Right cardiac atrium (tissue), 5 donors: Measurements from ENCODE around the gene WTAP. TPM values are rescaled to one million over a fixed set of nuclear protein-coding genes. Genes with fewer than 3 reads are reported as not detected.

Experiments used
- ATAC-seq, 2 donors: fragments of 200-7000 bp; cut with Tn5 transposase; one replicate each; pipeline versions ENCODE4 v1.8.0 to v1.9.1; 2020; ENCODE audit warnings: moderate library complexity in 2 of 2, mild to moderate bottlenecking in 1 of 2
- DNase-seq, 3 donors: peaks; one replicate each; pipeline ENCODE4 v3.0.0-alpha.2; 2020
- H3K27ac ChIP-seq: one replicate; pipeline ENCODE4 v1.5.1; 2013; ENCODE audit warnings: mild to moderate bottlenecking, low read length, control low read depth, moderate library complexity
- H3K27me3 ChIP-seq: one replicate; pipeline ENCODE4 v1.6.1; 2013; ENCODE audit not compliant: control insufficient read depth, insufficient read depth
- H3K4me1 ChIP-seq: one replicate; pipeline ENCODE4 v1.6.1; 2013; ENCODE audit warnings: low read length; ENCODE audit not compliant: control insufficient read depth, insufficient read depth
- H3K4me3 ChIP-seq: one replicate; pipeline ENCODE4 v1.5.1; 2013; ENCODE audit warnings: low read length, control low read depth
- H3K9me3 ChIP-seq: one replicate; pipeline ENCODE4 v1.6.1; 2013; ENCODE audit warnings: low read length; ENCODE audit not compliant: control insufficient read depth
- WGBS: extraction: QIAGEN DNeasy Blood & Tissue Kit; methylation state at CpG from one replicate; pipeline ENCODE4 v1.1.7; 2013; 5-methylcytosine and 5-hydroxymethylcytosine counted together
- intact Hi-C, 4 donors: fragments of 100-400 bp; cut with DNase I; formaldehyde crosslinking; loops; one replicate each; pipeline versions ENCODE4 v1.11.0 to v1.14.0; 2022 to 2023
- polyA plus RNA-seq: library from polyadenylated mRNA; stranded (reverse); fragments of 200-250 nt; gene quantifications from one replicate; pipeline ENCODE4 v1.2.3, GENCODE V29; 2013
- total RNA-seq, 4 donors: library from RNA; stranded (reverse); fragmentation: NEBNext Ultra II Directional; extraction: Animal tissue kit (Norgen Biotek cat#: 25700); gene quantifications; one replicate each; pipeline ENCODE4 v1.2.1, GENCODE V29; 2021
- donor health status: healthy with polysubstance abuse.
- donor health status: DM: no; HTN: yes; CAD: no.
- donor health status: DM: no; HTN: no; CAD: no.
- donor health status: DM: no; HTN: yes; CAD: no; lungs with severe emphysema.
- donor health status: DM: yes; HTN: yes; CAD: no.

Gene WTAP
- total and polyA plus RNA-seq, 5 donors, result 46.1 to 61.0 (median 56.1) TPM

DNA sequence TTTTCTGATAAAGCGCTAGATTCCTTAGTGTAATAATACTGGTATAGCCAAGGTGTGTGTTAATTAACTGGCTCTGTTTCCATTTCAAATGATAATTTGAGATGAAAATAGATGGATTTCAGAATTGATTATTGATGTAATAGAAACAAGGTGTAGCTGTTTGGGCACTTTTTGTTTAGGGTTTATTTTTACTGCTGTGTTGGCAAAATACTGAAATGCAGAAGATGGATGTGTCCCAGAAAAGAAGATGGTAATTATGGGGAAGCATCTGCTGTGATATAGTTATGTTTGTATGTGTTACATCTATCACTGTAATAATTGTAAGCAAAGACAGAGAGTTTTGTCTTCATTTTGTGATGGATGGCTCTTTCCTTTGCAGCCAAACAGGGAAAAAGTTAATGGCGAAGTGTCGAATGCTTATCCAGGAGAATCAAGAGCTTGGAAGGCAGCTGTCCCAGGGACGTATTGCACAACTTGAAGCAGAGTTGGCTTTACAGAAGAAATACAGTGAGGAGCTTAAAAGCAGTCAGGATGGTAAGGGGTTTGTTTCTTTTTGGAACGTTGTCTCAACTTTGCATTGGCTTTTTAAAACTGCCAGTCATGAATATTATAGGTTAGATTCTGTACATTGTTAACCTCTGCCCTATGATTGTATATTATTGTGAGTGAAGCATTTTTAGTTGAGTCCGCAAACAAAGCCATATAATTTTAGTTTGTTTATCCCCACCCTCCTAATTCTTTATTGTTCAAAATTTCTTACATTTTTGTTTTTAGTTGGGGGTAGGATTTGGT, 26.0 kb downstream of the WTAP start:
- no peaks in the 10 kb centered on the region for H3K27me3 ChIP-seq
- intact Hi-C loops, result no loop called here
- no peak for ATAC-seq
- H3K4me1 ChIP-seq, result no peaks in the 10 kb centered on the region
- H3K27ac ChIP-seq, result no peak overlapping the region
- H3K9me3 ChIP-seq, result no peaks in the 10 kb centered on the region
- WGBS, result 77% methylated on average over 6 of the region's 6 CpGs
- no peak overlapping the region for H3K4me3 ChIP-seq
- DNase-seq, result no peak

GRCh38 chr6:159754401-159754800, 27.1 kb downstream of the WTAP start:
- intact Hi-C loops, result no loop called here
- DNase-seq (no peak), ATAC-seq (no peak)
- Histone ChIP-seq H3K4me3 (no peak overlapping the region), H3K27ac (no peak overlapping the region), H3K27me3 (no peaks in the 10 kb centered on the region), H3K4me1 (no peaks in the 10 kb centered on the region), H3K9me3 (no peaks in the 10 kb centered on the region)
- WGBS, result 78% methylated on average over 2 of the region's 2 CpGs

DNA sequence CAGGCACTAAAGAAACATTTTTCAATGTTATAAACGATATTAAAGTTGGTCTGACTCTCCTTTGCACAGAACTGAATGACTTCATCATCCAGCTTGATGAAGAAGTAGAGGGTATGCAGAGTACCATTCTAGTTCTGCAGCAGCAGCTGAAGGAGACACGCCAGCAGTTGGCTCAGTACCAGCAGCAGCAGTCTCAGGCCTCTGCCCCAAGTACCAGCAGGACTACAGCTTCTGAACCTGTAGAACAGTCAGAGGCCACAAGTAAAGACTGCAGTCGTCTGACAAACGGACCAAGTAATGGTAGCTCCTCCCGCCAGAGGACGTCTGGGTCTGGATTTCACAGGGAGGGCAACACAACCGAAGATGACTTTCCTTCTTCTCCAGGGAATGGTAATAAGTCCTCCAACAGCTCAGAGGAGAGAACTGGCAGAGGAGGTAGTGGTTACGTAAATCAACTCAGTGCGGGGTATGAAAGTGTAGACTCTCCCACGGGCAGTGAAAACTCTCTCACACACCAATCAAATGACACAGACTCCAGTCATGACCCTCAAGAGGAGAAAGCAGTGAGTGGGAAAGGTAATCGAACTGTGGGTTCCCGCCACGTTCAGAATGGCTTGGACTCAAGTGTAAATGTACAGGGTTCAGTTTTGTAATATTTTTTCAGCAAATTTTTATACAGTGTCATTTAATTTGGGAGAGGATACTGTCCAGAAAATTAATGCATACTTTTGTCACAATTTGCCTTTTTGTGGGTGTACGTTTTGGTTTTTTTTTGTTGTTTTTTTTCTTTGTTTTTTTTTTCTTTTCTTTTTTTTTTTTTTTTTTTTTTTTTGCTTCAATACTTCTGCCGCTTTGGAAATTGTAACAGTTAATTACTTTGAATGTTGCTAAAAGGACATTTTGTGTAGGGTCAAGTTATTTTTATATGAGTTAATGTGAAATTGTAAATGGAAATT, 27.9 kb downstream of the WTAP start:
- Histone ChIP-seq H3K4me3 (no peak overlapping the region), H3K27me3 (no peaks in the 10 kb centered on the region), H3K27ac (no peak overlapping the region), H3K9me3 (no peaks in the 10 kb centered on the region), H3K4me1 (no peaks in the 10 kb centered on the region)
- 71% methylated on average over 15 of the region's 15 CpGs for WGBS
- DNase-seq, result peak in 1 of 3 donors; percentile 41
- no peak for ATAC-seq
- intact Hi-C loops, result no loop called here

GRCh38 chr6:159756508-159756907, 29.2 kb downstream of the WTAP start:
- intact Hi-C loops, result no loop called here
- Histone ChIP-seq H3K4me3 (no peak overlapping the region), H3K4me1 (no peaks in the 10 kb centered on the region), H3K27me3 (no peaks in the 10 kb centered on the region), H3K27ac (no peak overlapping the region), H3K9me3 (no peaks in the 10 kb centered on the region)
- no peak for DNase-seq
- 76% methylated on average over 4 of the region's 4 CpGs for WGBS
- ATAC-seq, result no peak

DNA sequence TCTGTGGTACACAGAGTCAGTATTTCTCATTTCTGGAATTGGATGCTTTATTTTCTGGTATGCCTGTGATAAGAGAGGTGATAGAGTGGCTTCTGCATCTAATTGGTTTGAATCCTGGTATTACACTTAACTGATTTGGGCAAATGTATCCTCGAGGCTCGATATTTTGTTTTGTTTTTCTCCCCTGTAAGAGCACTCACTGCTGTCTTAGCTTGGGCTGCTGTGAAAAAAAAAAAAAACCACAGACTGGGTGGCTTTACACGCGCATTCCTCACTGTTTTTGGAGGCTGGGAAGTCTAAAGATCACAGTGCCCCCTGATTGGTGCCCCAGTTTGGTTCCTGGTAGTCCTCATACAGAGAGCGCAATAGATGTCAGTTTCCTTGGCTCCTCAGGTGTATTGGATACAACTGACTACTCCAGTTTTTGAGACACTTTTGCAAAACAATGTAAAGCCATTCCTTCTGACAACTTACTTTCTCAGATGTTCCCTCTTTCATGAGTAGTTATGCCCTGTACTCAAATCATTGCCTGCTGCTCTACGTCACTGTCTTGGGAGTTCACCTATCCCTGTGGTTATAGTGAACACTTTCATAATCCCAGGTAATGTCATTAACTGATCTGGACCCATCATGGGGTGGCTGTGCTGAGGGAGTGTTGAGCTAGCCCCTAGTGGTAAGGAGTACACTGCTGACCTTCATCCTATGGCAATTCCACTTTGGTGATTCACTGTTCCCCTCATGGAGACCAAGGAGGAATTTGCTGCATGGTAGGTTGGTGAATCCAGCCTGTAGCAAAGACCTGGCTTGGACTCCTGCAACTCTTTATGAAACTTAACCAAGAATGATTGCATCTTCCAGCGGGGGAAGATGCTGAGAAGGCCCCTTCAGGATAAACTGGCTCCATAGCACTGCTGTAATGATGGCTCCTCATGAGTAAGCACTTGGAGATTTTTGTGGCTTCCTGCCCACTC, 31.0 kb downstream of the WTAP start:
- WGBS, result 92% methylated on average over 7 of the region's 7 CpGs
- Histone ChIP-seq H3K9me3 (no peaks in the 10 kb centered on the region), H3K27ac (no peak overlapping the region), H3K4me1 (peaks cover 5% of the 10 kb centered on the region), H3K27me3 (no peaks in the 10 kb centered on the region), H3K4me3 (no peak overlapping the region)
- DNase-seq, result no peak
- no peak for ATAC-seq
- intact Hi-C loops, result no loop called here

GRCh38 chr6:159759645-159760044, 32.3 kb downstream of the WTAP start:
- 70% methylated on average over 1 of the region's 2 CpGs for whole genome bisulfite sequencing
- Histone ChIP-seq H3K27me3 (no peaks in the 10 kb centered on the region), H3K4me1 (peaks cover 5% of the 10 kb centered on the region), H3K4me3 (no peak overlapping the region), H3K9me3 (no peaks in the 10 kb centered on the region), H3K27ac (no peak overlapping the region)
- intact Hi-C loops, result no loop called here
- ATAC-seq (no peak), DNase-seq (no peak)

- 50% methylated on average over 3 of the region's 3 CpGs for WGBS
- Histone ChIP-seq H3K27me3 (no peaks in the 10 kb centered on the region), H3K27ac (no peak overlapping the region), H3K4me1 (peaks cover 5% of the 10 kb centered on the region), H3K9me3 (no peaks in the 10 kb centered on the region), H3K4me3 (no peak overlapping the region)
- ATAC-seq (no peak), DNase-seq (no peak)
- intact Hi-C loops, result no loop called here
Measured at GRCh38 chr6:159760602-159761057, 33.3 kb downstream of the WTAP start.

- ATAC-seq (no peak), DNase-seq (peak; percentile 37 to 65 (median 64))
- peaks cover 5% of the 10 kb centered on the region for H3K4me1 ChIP-seq
- peak overlapping the region; percentile 72 for H3K4me3 ChIP-seq
- no peaks in the 10 kb centered on the region for H3K9me3 ChIP-seq
- peak overlapping the region; percentile 75 for H3K27ac ChIP-seq
- H3K27me3 ChIP-seq, result no peaks in the 10 kb centered on the region
- WGBS, result 9% methylated on average over 45 of the region's 45 CpGs
- intact Hi-C loops, result no loop called here
Measured at GRCh38 chr6:159761129-159761872, 34.0 kb downstream of the WTAP start.

DNA sequence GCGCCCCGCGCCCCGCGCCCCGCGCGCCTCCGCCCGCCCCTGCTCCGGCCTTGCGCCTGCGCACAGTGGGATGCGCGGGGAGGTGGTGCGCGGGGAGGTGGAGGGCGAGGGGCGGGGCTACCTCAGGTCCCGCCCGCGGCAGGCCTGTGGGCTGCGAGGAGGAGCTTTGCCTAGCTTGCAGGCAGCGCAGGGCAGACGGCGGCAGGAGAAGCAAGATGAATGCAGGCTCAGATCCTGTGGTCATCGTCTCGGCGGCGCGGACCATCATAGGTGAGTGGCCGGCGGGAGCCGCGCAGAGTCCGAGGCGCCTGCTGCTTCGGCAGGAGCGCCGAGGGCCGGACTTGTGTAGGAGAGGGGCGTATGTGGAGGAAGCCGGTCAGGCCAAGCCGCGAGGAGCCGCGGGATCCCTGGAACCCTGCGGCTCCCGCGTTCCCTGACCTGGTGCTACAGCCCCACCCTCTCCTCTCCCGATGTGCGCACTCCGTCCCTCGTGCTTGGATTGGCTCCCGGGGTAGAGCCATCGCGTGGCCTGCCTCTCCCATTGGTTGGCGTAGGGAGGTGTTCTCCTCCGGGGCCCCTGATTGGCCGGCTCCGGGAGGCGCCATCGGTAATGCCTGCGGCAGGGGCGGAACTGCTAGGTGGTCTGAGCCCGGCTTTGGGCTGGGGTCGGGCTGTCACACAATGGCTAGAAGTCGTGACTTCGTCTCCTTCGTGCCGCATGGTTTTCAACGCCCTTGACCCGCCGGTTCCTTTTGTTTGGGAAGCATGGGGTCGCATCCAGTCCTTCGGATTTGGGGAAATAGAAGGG, 34.8 kb downstream of the WTAP start, which contains the start of gene ACAT2:
TSS of gene ACAT2 (plus strand) at position 173 of the 808 bp plus-strand sequence. CDS start at position 216, 43 bp downstream.
- Histone ChIP-seq H3K9me3 (no peaks in the 10 kb centered on the region), H3K27ac (peak within 1 kb of the TSS; percentile 95), H3K4me3 (peak within 1 kb of the TSS; percentile 72), H3K27me3 (no peaks in the 10 kb centered on the region), H3K4me1 (peaks cover 5% of the 10 kb centered on the region)
- intact Hi-C loops, result no loop called here
- ATAC-seq, result peak; percentile 99
- under 1% methylated on average over 76 of the region's 76 CpGs for WGBS
- DNase-seq, result peak; percentile 97 to 98 (median 98)
